Ishikawa (cell line): ENCODE data around the gene BTG1.

ENCODE experiments used
- CREB1 ChIP-seq: IDR thresholded peaks from 2 replicates; pipeline ENCODE4 v1.6.1; 2012; ENCODE audit warnings: low read depth
- EP300 ChIP-seq: IDR thresholded peaks from 2 replicates; pipeline ENCODE4 v1.6.1; 2012; ENCODE audit warnings: borderline replicate concordance
- NFIC ChIP-seq: IDR thresholded peaks from 2 replicates; pipeline ENCODE4 v1.6.1; 2012
- RAD21 ChIP-seq: IDR thresholded peaks from 2 replicates; pipeline ENCODE4 v1.6.1; 2012; ENCODE audit warnings: low read depth
- REST ChIP-seq: IDR thresholded peaks from 2 replicates; pipeline ENCODE4 v1.6.1; 2012; ENCODE audit warnings: low read depth, mild to moderate bottlenecking
- TAF1 ChIP-seq: IDR thresholded peaks from 2 replicates; pipeline ENCODE4 v1.6.1; 2012; ENCODE audit warnings: low read depth, mild to moderate bottlenecking
- TCF12 ChIP-seq: IDR thresholded peaks from 2 replicates; pipeline ENCODE4 v1.6.1; 2012; ENCODE audit warnings: low read depth
- TEAD4 ChIP-seq: IDR thresholded peaks from 2 replicates; pipeline ENCODE4 v1.6.1; 2012
- USF1 ChIP-seq: IDR thresholded peaks from 2 replicates; pipeline ENCODE4 v1.6.1; 2012
- YY1 ChIP-seq: IDR thresholded peaks from 2 replicates; pipeline ENCODE4 v1.6.1; 2012; ENCODE audit warnings: low read depth

- TF ChIP-seq TAF1, result no peak
- no peak for TF ChIP-seq CREB1
- TF ChIP-seq TEAD4, result no peak
- TF ChIP-seq EP300, result no peak
- no peak for TF ChIP-seq RAD21
- TF ChIP-seq YY1, result no peak
- no peak for TF ChIP-seq REST
- TF ChIP-seq TCF12, result no peak
- no peak for TF ChIP-seq NFIC
- TF ChIP-seq USF1, result no peak
These were observed 22.5 kb downstream of the BTG1 start for GRCh38 chr12:92122941-92123779.
